Subcutaneous abdominal adipose tissue (tissue), 5 donors: ENCODE measurements around the gene KDELR1.
A peak's percentile ranks its signal among the peaks of the same experiment; 100 is the strongest.
"Not testable (repeated sequence)": the region's sequence is repeated elsewhere in the genome, so short reads cannot be mapped to it uniquely, and the experiment has no call there.

Source experiments
- H3K27ac ChIP-seq: one replicate; pipeline ENCODE4 v1.7.0; 2013; ENCODE audit warnings: low read depth, mild to moderate bottlenecking, inconsistent platforms, low read length, moderate library complexity
- H3K27me3 ChIP-seq, 5 donors: one replicate each; pipeline ENCODE4 v1.7.0; 2013; ENCODE audit warnings: low read length in 5 of 5, inconsistent platforms in 1 of 5; ENCODE audit not compliant: control insufficient read depth in 5 of 5, insufficient read depth in 4 of 5
- H3K36me3 ChIP-seq, 5 donors: one replicate each; pipeline ENCODE4 v1.7.0; 2013; ENCODE audit warnings: low read length in 5 of 5; ENCODE audit not compliant: control insufficient read depth in 5 of 5, insufficient read depth in 5 of 5
- H3K4me1 ChIP-seq, 5 donors: one replicate each; pipeline ENCODE4 v1.7.0; 2013; ENCODE audit warnings: low read length in 5 of 5, mild to moderate bottlenecking in 3 of 5, moderate library complexity in 1 of 5; ENCODE audit not compliant: control insufficient read depth in 5 of 5, insufficient read depth in 5 of 5
- H3K4me3 ChIP-seq, 5 donors: one replicate each; pipeline ENCODE4 v1.7.0; 2013; ENCODE audit warnings: low read length in 5 of 5, low read depth in 1 of 5
- H3K9ac ChIP-seq, 5 donors: one replicate each; pipeline ENCODE4 v1.7.0; 2013; ENCODE audit warnings: low read length in 5 of 5, mild to moderate bottlenecking in 4 of 5, moderate library complexity in 3 of 5
- H3K9me3 ChIP-seq, 5 donors: one replicate each; pipeline ENCODE4 v1.7.0; 2013; ENCODE audit warnings: low read length in 5 of 5; ENCODE audit not compliant: control insufficient read depth in 5 of 5
- donor health status: healthy.
- donor health status: healthy.
- donor health status: healthy.
- donor health status: healthy.
- donor health status: healthy.

The KDELR1 gene

GRCh38 chr19:48372904-48373303 is 18.4 kb downstream of the KDELR1 start:
- H3K27me3 ChIP-seq = peaks cover 0 to 5% (median 0%) of the 10 kb centered on the region in 5 donors
- H3K9ac ChIP-seq = no peak overlapping the region
- no peak overlapping the region for H3K4me3 ChIP-seq
- H3K36me3 ChIP-seq = no peaks in the 10 kb centered on the region
- no peaks in the 10 kb centered on the region for H3K9me3 ChIP-seq
- H3K27ac ChIP-seq = no peak overlapping the region
- H3K4me1 ChIP-seq = no peaks in the 10 kb centered on the region

- not testable (repeated sequence) for H3K4me3 ChIP-seq, H3K4me1 ChIP-seq, H3K9ac ChIP-seq
Measured at GRCh38 chr19:48371771-48372170, 19.6 kb downstream of the KDELR1 start.

GRCh38 chr19:48371367-48371766 is 20.0 kb downstream of the KDELR1 start:
- H3K27me3 ChIP-seq = peaks cover 0 to 5% (median 0%) of the 10 kb centered on the region in 5 donors

More at GRCh38 chr19:48371771-48372170, 19.6 kb downstream of the KDELR1 start:
- not testable (repeated sequence) for H3K36me3 ChIP-seq, H3K27ac ChIP-seq, H3K9me3 ChIP-seq, H3K27me3 ChIP-seq

GRCh38 chr19:48370955-48371354 is 20.4 kb downstream of the KDELR1 start:
- no peaks in the 10 kb centered on the region for H3K4me1 ChIP-seq
- no peaks in the 10 kb centered on the region for H3K36me3 ChIP-seq
- H3K9ac ChIP-seq = no peak overlapping the region
- no peaks in the 10 kb centered on the region for H3K9me3 ChIP-seq
- no peak overlapping the region for H3K4me3 ChIP-seq
- peaks cover 0 to 5% (median 0%) of the 10 kb centered on the region in 5 donors for H3K27me3 ChIP-seq
- H3K27ac ChIP-seq = no peak overlapping the region

More at GRCh38 chr19:48371367-48371766, 20.0 kb downstream of the KDELR1 start:
- H3K9me3 ChIP-seq = no peaks in the 10 kb centered on the region
- no peaks in the 10 kb centered on the region for H3K4me1 ChIP-seq
- no peak overlapping the region for H3K4me3 ChIP-seq
- no peaks in the 10 kb centered on the region for H3K36me3 ChIP-seq
- no peak overlapping the region for H3K27ac ChIP-seq
- H3K9ac ChIP-seq = no peak overlapping the region

- no peak overlapping the region for H3K27ac ChIP-seq
Measured at GRCh38 chr19:48368936-48369335, 22.4 kb downstream of the KDELR1 start.

GRCh38 chr19:48367855-48368254 is 23.5 kb downstream of the KDELR1 start:
- Histone ChIP-seq H3K4me1 (peaks cover 3 to 15% (median 12%) of the 10 kb centered on the region in 5 donors), H3K4me3 (no peak overlapping the region), H3K9me3 (no peaks in the 10 kb centered on the region), H3K27me3 (no peaks in the 10 kb centered on the region), H3K36me3 (no peaks in the 10 kb centered on the region), H3K27ac (no peak overlapping the region), H3K9ac (no peak overlapping the region)

More at GRCh38 chr19:48368936-48369335, 22.4 kb downstream of the KDELR1 start:
- no peaks in the 10 kb centered on the region for H3K36me3 ChIP-seq
- peaks cover under 1 to 7% (median 6%) of the 10 kb centered on the region in 5 donors for H3K4me1 ChIP-seq
- H3K9me3 ChIP-seq = no peaks in the 10 kb centered on the region
- no peak overlapping the region for H3K9ac ChIP-seq
- H3K4me3 ChIP-seq = no peak overlapping the region
- H3K27me3 ChIP-seq = peaks cover 0 to 5% (median 0%) of the 10 kb centered on the region in 5 donors

- H3K27me3 ChIP-seq = no peaks in the 10 kb centered on the region
- H3K9me3 ChIP-seq = no peaks in the 10 kb centered on the region
- no peak overlapping the region for H3K9ac ChIP-seq
- H3K36me3 ChIP-seq = peaks cover 0 to 3% (median 0%) of the 10 kb centered on the region in 5 donors
- H3K4me3 ChIP-seq = no peak overlapping the region
- H3K27ac ChIP-seq = no peak overlapping the region
- peaks cover 3 to 15% (median 12%) of the 10 kb centered on the region in 5 donors for H3K4me1 ChIP-seq
Measured at GRCh38 chr19:48365602-48366001, 25.7 kb downstream of the KDELR1 start.

GRCh38 chr19:48364598-48365348 is 26.6 kb downstream of the KDELR1 start:
- peaks cover 3 to 15% (median 12%) of the 10 kb centered on the region in 5 donors for H3K4me1 ChIP-seq
- H3K4me3 ChIP-seq = peak overlapping the region; percentile 31 to 93 (median 55)
- peaks cover 0 to 7% (median 3%) of the 10 kb centered on the region in 5 donors for H3K36me3 ChIP-seq
- no peak overlapping the region for H3K27ac ChIP-seq
- peak overlapping the region in 2 of 5 donors; percentile 0 to 22 for H3K9ac ChIP-seq
- no peaks in the 10 kb centered on the region for H3K27me3 ChIP-seq
- H3K9me3 ChIP-seq = no peaks in the 10 kb centered on the region

GRCh38 chr19:48363810-48364597 is 27.3 kb downstream of the KDELR1 start, which contains the start of the genes SYNGR4 and TMEM143:
TSS of gene SYNGR4 (plus strand) at chr19:48364367. CDS start at chr19:48365843, 1,476 bp downstream.
TSS of gene TMEM143 (minus strand) at chr19:48363940. CDS start at chr19:48363920, 20 bp downstream.
- Histone ChIP-seq H3K9ac (peak within 1 kb of the TSS; percentile 68 to 94 (median 89)), H3K4me1 (peaks cover 3 to 15% (median 12%) of the 10 kb centered on the region in 5 donors), H3K27me3 (no peaks in the 10 kb centered on the region), H3K9me3 (no peaks in the 10 kb centered on the region), H3K4me3 (peak within 1 kb of the TSS; percentile 83 to 95 (median 93)), H3K27ac (peak within 1 kb of the TSS; percentile 89), H3K36me3 (peaks cover 0 to 9% (median 3%) of the 10 kb centered on the region in 5 donors)

GRCh38 chr19:48363500-48363809 is 27.9 kb downstream of the KDELR1 start:
- peaks cover 0 to 9% (median 3%) of the 10 kb centered on the region in 5 donors for H3K36me3 ChIP-seq

More at GRCh38 chr19:48363500-48363809, 27.9 kb downstream of the KDELR1 start:
- H3K27me3 ChIP-seq = no peaks in the 10 kb centered on the region
- peak overlapping the region; percentile 68 to 94 (median 89) for H3K9ac ChIP-seq
- H3K4me3 ChIP-seq = peak overlapping the region; percentile 83 to 95 (median 93)
- no peaks in the 10 kb centered on the region for H3K9me3 ChIP-seq
- H3K4me1 ChIP-seq = peaks cover 3 to 15% (median 12%) of the 10 kb centered on the region in 5 donors
- peak overlapping the region; percentile 89 for H3K27ac ChIP-seq
